NCI-H2227 treated with DMSO at 0.1 percent for 48 hours (cell line): ENCODE measurements around the gene ZNF282.
"Not testable (repeated sequence)": the region's sequence is repeated elsewhere in the genome, so short reads cannot be mapped to it uniquely, and the experiment has no call there.

Experiments
- DNase-seq: peaks from one replicate; lab custom pipeline; 2025; lab: John Stamatoyannopoulos, UW

The ZNF282 gene

GRCh38 chr7:149256568-149256967 is 61.2 kb downstream of the ZNF282 start:
- no peak for DNase-seq

- DNase-seq, result no peak
Measured at GRCh38 chr7:149257146-149257545, 61.8 kb downstream of the ZNF282 start.

DNA sequence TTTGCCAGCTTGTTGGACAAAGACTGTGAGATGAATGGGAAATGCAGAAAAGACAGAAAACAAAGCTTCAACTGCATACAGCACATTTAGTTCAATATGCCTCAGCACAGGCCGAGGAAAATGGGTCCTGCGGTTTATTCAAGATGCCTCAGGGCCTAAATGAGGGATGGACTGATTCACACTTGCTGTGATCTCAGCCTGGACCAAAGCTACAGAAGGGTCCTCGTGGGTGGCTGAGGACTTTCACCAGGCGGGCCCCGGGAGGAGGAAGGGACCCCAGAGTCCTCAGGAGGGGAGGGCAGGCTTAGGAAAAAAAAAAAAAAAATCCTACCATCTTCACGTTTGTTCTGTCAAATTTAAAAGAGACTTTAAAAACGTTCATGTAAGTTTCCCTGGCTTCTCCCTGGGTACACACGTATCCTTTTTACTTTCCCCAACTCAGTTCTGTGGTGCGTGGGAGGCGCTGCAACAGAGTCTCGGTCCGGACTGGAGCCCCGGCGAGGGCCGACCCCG is 66.0 kb downstream of the ZNF282 start:
- peak; percentile 49 for DNase-seq

GRCh38 chr7:149261829-149262617 is 66.7 kb downstream of the ZNF282 start, which contains the start of gene ZNF783:
Gene ZNF783 (plus strand): TSS chr7:149262196. CDS start chr7:149262334, 138 bp downstream.
- peak; percentile 67 for DNase-seq

DNA sequence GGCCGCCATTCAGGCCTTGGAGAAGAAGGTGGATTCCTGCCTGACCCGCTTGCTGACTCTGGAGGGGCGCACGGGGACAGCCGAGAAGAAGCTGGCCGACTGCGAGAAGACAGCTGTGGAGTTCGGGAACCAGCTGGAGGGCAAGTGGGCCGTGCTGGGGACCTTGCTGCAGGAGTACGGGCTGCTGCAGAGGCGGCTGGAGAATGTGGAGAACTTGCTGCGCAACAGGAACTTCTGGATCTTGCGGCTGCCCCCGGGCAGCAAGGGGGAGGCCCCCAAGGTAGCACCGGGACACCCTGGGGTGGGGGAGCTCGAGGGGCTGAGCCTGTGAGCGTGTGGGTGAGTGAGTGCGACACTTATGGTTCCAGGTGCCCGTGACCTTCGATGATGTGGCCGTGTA is 71.1 kb downstream of the ZNF282 start:
- DNase-seq, result no peak

DNA sequence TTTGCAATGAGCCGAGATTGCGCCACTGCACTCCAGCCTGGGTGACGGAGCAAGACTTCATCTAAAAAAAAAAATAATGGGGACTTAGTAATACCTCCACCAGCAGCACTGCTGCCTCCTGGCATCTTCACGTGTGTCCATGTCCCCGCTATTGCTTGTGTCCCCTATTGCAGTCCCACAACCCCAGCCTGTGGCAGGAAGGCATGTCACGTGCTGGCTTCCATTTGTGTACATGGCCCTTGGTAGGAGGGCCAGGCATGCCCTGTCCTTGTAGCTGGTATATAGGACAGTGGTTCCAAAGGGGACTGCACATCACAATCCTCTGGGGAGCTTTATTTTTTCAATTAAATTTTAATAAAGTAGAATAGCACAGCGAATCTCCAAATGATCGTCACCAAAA is 72.4 kb downstream of the ZNF282 start:
- DNase-seq, result no peak

- DNase-seq, result not testable (repeated sequence)
Measured at GRCh38 chr7:149274424-149274823, 79.1 kb downstream of the ZNF282 start.
